OCI-LY7 (cell line): Measurements from ENCODE around the gene MLLT3. TPM values are rescaled to one million over a fixed set of nuclear protein-coding genes. Genes with fewer than 3 reads are reported as not detected.

Experiments used
- BruUV-seq: library from RNA; stranded (reverse); fragments of 400-500 nt; replicated peaks from 2 replicates; lab custom pipeline; 2021; lab: Mats Ljungman, UMichigan
- CTCF ChIA-PET: fragments of 300-600 bp; sonication (Branson Sonifier 250); formaldehyde crosslinking; loops from one replicate; lab custom pipeline; 2022; ENCODE audit warnings: antibody characterized with exemption; ENCODE audit not compliant: unreplicated experiment; lab: Charles Lee
- POLR2A ChIA-PET: fragments of 300-600 bp; sonication (Branson Sonifier 250); formaldehyde crosslinking; loops from one replicate; lab custom pipeline; 2022; ENCODE audit warnings: antibody characterized with exemption; lab: Charles Lee
- DNase-seq: peaks from one replicate; pipeline ENCODE4 v3.0.0-alpha.2; 2015; ENCODE audit warnings: low spot score
- H2AFZ ChIP-seq: fragments of 200-600 bp; sonication (generic), shearing (Covaris generic); 2 replicates; pipeline ENCODE4 v1.6.1; 2014; ENCODE audit warnings: mild to moderate bottlenecking, antibody characterized with exemption, low read length, moderate library complexity
- H3K27ac ChIP-seq: fragments of 200-600 bp; sonication (generic); 2 replicates; pipeline ENCODE4 v1.5.1; 2014; ENCODE audit warnings: mixed run types, low read depth, mild to moderate bottlenecking, moderate library complexity, low read length, inconsistent platforms; ENCODE audit not compliant: poor library complexity, severe bottlenecking
- H3K36me3 ChIP-seq: fragments of 200-600 bp; sonication (generic); 2 replicates; pipeline ENCODE4 v1.6.1; 2014; ENCODE audit warnings: mild to moderate bottlenecking, antibody characterized with exemption, low read length, moderate library complexity, mixed read lengths; ENCODE audit not compliant: insufficient read depth
- H3K4me1 ChIP-seq: fragments of 200-600 bp; sonication (generic); 2 replicates; pipeline ENCODE4 v1.5.1; 2014; ENCODE audit warnings: mild to moderate bottlenecking, low read length; ENCODE audit not compliant: insufficient read depth, poor library complexity, severe bottlenecking
- H3K4me2 ChIP-seq: fragments of 200-600 bp; sonication (generic); 2 replicates; pipeline ENCODE4 v1.6.1; 2014; ENCODE audit warnings: mild to moderate bottlenecking, low read length
- H3K4me3 ChIP-seq: fragments of 200-600 bp; sonication (generic); 2 replicates; pipeline ENCODE4 v1.5.1; 2014; ENCODE audit warnings: mild to moderate bottlenecking, low read depth, low read length; ENCODE audit not compliant: poor library complexity, severe bottlenecking
- H3K79me2 ChIP-seq: fragments of 200-600 bp; sonication (generic); 2 replicates; pipeline ENCODE4 v1.6.1; 2016; ENCODE audit warnings: low read depth, mild to moderate bottlenecking, low read length, moderate library complexity, mixed read lengths; ENCODE audit not compliant: insufficient read depth
- H3K9me2 ChIP-seq: fragments of 200-600 bp; sonication (generic); 2 replicates; pipeline ENCODE4 v1.6.1; 2016; ENCODE audit warnings: mild to moderate bottlenecking, low read length, mixed read lengths; ENCODE audit not compliant: insufficient read depth
- H3K9me3 ChIP-seq: fragments of 200-600 bp; sonication (generic); 2 replicates; pipeline ENCODE4 v1.6.1; 2014; ENCODE audit warnings: mild to moderate bottlenecking, mixed run types, low read length, mixed read lengths
- H4K20me1 ChIP-seq: fragments of 200-600 bp; sonication (generic); 2 replicates; pipeline ENCODE4 v1.6.1; 2014; ENCODE audit warnings: mild to moderate bottlenecking, antibody characterized with exemption, low read length, moderate library complexity, mixed read lengths; ENCODE audit not compliant: insufficient read depth
- CTCF ChIP-seq: fragments of 200-600 bp; sonication (generic); conservative IDR thresholded peaks from 2 replicates; pipeline ENCODE4 v1.5.1; 2014; ENCODE audit warnings: mild to moderate bottlenecking, antibody characterized with exemption, low read length, moderate library complexity, mixed read lengths
- EZH2phosphoT487 ChIP-seq: fragments of 200-600 bp; sonication (generic); IDR thresholded peaks from 2 replicates; pipeline ENCODE4 v1.6.1; 2018; ENCODE audit warnings: low read depth, borderline replicate concordance, mild to moderate bottlenecking, mixed run types, antibody characterized with exemption, low read length, moderate library complexity, mixed read lengths
- intact Hi-C: fragments of 100-400 bp; cut with micrococcal nuclease; formaldehyde crosslinking; loops from one replicate; pipeline ENCODE4 v1.10.0; 2022; ENCODE audit not compliant: unreplicated experiment
- total RNA-seq, 2 experiments: library from RNA; depleted of rRNA in 1 of 2; stranded (reverse); fragments of >200 nt in 1 of 2; shearing (Covaris generic) in 1 of 2; gene quantifications; 2 replicates each; pipeline ENCODE4 v1.2.3, GENCODE V29; 2014 to 2022

MLLT3 gene
- total RNA-seq, 2 experiments from 2014 or later = 7.1 to 9.9 TPM

GRCh38 chr9:20396509-20396908 lies 225.8 kb downstream of the MLLT3 start:
- no peaks in the 10 kb centered on the region for H3K79me2 ChIP-seq
- H3K9me2 ChIP-seq = no peaks in the 10 kb centered on the region
- ChIA-PET CTCF (no interaction called here), POLR2A (no interaction called here)
- no TSS peak for BruUV-seq
- H3K27ac ChIP-seq = no peak overlapping the region
- no peak overlapping the region for H3K4me2 ChIP-seq
- H3K9me3 ChIP-seq = no peaks in the 10 kb centered on the region
- intact Hi-C loops = no loop called here
- H2AFZ ChIP-seq = no peak overlapping the region
- DNase-seq = no peak
- no peak overlapping the region for H3K4me3 ChIP-seq
- no peak for TF ChIP-seq CTCF
- no peak for TF ChIP-seq EZH2phosphoT487
- H4K20me1 ChIP-seq = no peaks in the 10 kb centered on the region
- H3K4me1 ChIP-seq = peaks cover 7% of the 10 kb centered on the region
- H3K36me3 ChIP-seq = no peaks in the 10 kb centered on the region

- POLR2A ChIA-PET = interaction anchor here (0.6 to 4.2 kb wide), 5 partner anchors 9 to 625 kb away, joined by 3 to 12 read pairs (median 4); no protein-coding TSS in a partner anchor
- Histone ChIP-seq H3K4me2 (no peak overlapping the region), H3K27ac (no peak overlapping the region), H4K20me1 (no peaks in the 10 kb centered on the region), H2AFZ (no peak overlapping the region), H3K9me2 (no peaks in the 10 kb centered on the region), H3K4me1 (peaks cover 7% of the 10 kb centered on the region), H3K4me3 (no peak overlapping the region), H3K36me3 (no peaks in the 10 kb centered on the region), H3K79me2 (no peaks in the 10 kb centered on the region), H3K9me3 (no peaks in the 10 kb centered on the region)
- BruUV-seq = no TSS peak
- intact Hi-C loops = no loop called here
- CTCF ChIA-PET = no interaction called here
- TF ChIP-seq EZH2phosphoT487 (no peak), CTCF (no peak)
- no peak for DNase-seq
Observed at GRCh38 chr9:20395651-20396050, 226.6 kb downstream of the MLLT3 start.

GRCh38 chr9:20394969-20395368 lies 227.3 kb downstream of the MLLT3 start:
- H3K27ac ChIP-seq = no peak overlapping the region
- H3K9me2 ChIP-seq = no peaks in the 10 kb centered on the region
- intact Hi-C loops = no loop called here
- BruUV-seq = no TSS peak
- H2AFZ ChIP-seq = no peak overlapping the region
- TF ChIP-seq CTCF = no peak
- no peak for TF ChIP-seq EZH2phosphoT487
- H3K4me1 ChIP-seq = peaks cover 7% of the 10 kb centered on the region
- DNase-seq = no peak
- no peaks in the 10 kb centered on the region for H3K9me3 ChIP-seq
- ChIA-PET POLR2A (interaction anchor here (0.6 to 4.2 kb wide), 5 partner anchors 9 to 626 kb away, joined by 3 to 12 read pairs (median 4); no protein-coding TSS in a partner anchor), CTCF (no interaction called here)
- no peak overlapping the region for H3K4me3 ChIP-seq
- H3K36me3 ChIP-seq = no peaks in the 10 kb centered on the region
- no peak overlapping the region for H3K4me2 ChIP-seq
- no peaks in the 10 kb centered on the region for H3K79me2 ChIP-seq
- no peaks in the 10 kb centered on the region for H4K20me1 ChIP-seq
